DMS79 (cell line): ENCODE results near the gene KIAA1755.

Source experiments
- DNase-seq: peaks from one replicate; lab custom pipeline; 2025; lab: John Stamatoyannopoulos, UW

KIAA1755 gene, protein sequence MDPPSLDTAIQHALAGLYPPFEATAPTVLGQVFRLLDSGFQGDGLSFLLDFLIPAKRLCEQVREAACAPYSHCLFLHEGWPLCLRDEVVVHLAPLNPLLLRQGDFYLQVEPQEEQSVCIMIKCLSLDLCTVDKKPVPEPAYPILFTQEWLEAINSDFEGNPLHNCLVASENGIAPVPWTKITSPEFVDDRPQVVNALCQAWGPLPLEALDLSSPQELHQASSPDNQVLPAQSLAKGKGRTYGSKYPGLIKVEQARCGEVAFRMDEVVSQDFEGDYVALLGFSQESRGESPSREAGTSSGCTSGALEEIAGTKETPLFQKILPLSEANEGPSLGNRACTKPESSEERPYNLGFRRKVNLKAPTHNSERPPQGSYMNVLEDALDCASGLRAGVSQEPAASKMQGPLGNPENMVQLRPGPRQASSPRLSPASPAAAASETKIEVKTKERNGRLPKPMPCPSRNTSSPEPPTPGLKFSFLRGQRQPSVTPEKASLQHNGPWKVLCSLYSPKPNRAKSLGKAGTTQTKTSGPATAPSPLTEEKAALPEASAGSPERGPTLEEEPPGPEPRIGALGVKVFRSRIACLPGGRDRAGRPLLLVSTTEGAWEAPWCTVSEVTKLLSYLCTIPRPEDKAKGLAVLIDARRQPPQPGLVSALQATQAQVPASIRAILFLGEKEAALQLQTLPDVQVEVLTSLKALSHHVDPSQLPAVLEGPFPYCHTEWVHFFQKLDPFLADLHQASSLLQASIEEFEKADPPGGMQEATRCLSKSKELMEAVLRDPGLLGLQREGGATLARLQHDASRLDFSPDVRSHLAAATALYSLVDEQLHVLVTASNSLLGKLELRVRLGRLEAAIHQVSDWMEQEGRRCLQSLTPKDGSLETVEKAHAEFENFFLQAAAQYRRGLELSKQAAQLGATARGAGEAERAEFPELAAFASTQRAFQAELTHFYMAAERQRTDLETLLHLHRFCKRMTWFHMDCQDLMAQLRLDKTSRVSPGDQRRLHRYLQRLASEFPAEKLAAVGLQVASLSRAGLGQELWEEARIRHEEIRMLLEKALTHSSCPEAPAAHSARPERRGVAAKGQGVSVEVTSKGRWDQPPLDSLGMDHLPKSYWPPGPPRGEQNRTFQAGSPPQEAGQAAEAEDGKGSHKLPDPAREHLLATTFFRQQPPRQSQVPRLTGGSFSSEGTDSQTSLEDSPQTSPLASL

DNA sequence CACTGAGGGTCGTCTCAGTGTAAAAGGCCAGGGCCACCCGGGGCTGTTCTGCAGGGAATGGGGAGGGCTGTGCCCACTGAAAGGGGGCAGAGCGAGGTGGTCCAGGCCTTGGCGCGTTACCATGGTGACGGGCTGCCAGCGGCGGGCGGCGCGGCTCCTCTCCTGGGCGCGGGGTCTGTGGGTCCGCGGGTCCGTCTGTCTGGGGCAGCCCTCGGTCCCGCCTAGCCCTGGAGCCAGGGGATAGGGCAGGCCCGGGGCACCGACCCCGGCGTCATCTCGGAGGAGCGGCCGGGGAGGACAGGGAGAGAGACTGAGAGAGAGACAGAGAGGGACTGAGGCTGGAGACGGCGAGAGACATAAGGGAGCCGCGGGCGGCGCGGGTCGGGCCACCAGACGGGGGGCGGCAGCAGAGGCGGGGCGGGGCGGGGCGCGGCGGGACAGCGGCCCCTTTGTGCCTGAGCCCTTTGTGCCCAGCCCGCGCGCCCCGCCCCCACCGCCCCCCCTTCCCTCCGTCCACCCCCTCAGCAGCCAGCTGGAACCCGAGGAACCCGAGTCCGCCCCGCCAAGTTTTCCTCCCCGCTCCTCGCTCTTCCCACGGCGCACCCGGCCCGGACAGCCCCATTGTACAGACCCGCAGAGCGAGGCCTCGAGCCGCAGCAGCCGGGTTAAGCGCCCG lies at the start of gene KIAA1755:
TSS of gene KIAA1755 (minus strand) at position 358 of the 676 bp plus-strand sequence. CDS start at position 123, 235 bp downstream.
- no peak for DNase-seq

DNA sequence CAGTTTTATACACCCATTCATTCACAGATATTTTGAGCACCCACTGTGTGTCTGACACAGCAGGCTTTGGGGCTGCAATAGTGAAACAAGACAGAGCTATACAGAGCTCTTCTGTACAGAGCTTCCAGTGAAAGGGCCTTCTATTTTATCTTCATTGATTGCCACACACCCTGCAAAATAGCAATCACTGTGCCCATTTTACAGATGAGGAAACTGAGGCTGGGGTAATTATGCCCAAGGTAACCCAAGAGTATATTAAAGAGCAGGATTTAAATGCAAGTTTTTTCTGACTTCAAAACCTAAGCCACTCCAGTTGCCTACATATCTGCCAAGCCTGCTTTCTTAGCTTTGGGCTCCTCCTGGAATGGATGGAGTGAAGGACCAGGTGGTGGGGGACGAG lies 47.9 kb upstream of the KIAA1755 start:
- DNase-seq = no peak

DNA sequence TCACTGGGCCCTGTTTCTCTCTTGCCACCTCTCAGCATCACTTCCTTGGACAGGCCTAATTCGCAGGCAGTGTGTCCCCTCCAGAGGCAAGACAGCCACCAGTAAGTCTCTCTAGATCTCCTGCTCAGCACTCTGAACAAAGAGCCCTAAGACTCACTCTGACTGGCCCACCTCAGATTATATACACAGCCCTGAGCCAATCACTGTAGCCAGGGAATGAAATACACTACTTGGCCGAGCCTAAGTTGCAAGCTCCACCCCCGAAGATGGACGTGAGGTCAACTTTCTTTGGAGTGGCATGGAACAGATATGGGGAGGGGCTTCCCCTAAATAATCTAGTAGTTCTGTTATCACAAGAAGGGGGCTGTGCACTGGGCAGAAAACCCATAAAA lies 47.5 kb upstream of the KIAA1755 start:
- DNase-seq = no peak

DNA sequence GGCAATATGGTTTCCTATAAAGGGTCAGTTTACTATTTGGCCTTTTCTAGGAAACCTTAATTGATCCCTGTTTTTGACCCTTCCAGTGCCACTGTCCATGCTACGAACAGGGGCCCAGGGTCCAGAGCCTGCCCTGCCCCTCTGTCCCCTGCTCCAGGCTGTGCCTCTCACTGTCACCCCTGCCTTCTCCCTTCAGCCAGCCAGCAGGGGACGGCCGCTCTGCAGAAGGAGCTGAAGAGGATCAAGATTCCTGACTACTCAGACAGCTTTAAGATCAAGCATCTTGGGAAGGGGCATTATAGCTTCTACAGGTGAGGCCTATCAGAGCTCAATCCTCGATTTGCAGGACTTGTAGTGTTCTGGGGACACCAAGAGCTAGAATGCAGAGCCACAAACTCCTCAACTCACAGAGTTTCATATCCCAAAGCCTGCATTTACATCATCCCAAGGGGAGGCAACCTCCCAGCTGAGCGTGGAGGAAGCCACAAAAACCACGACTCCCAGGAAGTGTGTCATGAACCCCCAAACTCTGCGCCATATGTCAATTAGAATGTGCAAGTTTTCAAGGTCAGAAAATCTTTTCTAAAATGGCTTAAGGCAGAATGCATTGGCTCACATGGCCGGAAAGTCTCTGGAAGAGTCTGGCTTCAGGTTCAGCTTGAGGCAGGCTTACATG lies 47.0 kb upstream of the KIAA1755 start:
- no peak for DNase-seq

DNA sequence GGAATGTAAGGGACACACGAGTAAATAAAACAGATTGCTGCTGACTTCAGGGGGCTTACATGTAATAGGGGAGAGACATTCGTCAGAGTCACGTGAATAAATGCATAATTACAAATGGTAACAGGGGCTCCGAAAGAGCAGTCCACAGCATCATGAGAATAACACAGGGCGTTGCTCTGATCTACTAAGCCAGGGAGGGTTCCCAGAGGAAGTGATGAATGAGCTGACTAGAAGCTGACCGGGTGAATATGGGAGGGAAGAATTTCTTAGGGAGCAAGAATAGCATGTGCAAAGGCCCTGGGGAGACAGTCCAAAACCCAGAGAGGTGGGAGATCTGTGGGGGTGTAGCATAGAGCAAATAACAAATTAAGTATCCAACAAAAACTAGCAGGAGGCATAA lies 45.8 kb upstream of the KIAA1755 start:
- DNase-seq = no peak

DNA sequence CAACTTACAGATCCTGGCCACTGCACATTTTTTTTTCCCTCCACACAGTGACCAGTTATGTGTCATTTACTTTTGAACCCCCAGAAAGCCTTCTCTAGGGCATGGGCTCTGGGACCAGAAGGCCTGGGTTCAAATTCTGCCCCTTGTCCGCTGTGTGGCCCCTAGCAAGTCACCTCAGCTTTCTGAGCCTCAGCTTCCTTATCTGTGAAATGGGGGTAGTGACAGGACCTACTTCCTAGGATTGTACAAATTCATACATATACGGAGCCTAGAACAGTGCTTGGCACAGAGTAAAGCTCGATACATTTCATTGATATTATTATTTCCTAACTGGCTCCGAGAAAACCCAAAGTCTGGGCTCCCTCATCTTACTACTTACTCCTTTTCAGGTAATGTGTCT lies 45.0 kb upstream of the KIAA1755 start:
- DNase-seq = no peak

DNA sequence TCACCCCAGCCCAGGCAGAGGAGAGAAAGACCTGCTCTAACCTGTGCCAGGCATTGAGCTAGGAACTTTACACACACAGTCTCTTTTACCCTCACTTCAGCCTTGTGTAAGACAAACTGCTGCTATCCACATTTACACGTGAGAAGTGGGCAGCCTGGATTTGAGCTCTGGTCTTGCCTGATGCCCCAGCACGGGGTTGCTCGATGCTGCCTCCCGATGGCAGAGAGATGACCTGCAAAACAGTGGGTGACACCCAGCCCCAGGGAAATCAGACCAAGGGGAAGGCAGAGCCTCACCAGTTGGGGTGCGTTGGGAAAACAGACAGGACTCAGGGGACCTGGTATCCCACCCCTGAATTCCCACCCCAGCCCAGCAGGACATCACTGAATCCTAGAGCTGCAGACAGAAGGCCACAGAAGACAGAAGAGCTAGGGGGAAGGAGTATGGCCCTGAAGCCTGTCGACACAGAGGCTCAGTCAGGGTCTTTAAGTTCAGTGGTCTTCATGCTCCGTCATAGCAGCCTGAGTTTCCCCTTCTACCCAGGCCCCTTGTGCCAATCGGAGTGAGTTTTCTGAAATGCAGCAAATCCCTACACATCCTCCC lies 44.4 kb upstream of the KIAA1755 start:
- DNase-seq = no peak

DNA sequence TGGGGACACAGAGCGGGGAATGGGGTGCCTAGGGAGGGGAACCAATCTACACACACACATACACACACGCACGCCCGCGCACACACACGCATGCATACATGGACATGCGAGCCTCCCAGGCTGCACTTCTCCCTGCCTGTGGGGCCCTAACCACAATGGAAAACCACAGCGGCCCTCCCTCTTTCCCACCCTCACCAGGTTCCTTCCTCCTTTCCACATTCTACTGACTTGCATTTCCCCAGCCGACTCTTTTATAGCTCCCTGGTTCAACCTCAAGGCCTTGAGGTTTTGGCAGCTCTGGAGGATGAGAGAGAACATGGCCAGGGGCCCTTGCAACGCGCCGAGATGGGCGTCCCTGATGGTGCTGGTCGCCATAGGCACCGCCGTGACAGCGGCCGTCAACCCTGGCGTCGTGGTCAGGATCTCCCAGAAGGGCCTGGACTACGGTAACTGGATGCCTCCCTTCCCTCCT lies 43.4 kb upstream of the KIAA1755 start, which contains the start of gene BPI:
TSS of gene BPI (plus strand) at position 249 of the 472 bp plus-strand sequence. CDS start at position 317, 68 bp downstream.
- DNase-seq = no peak

DNA sequence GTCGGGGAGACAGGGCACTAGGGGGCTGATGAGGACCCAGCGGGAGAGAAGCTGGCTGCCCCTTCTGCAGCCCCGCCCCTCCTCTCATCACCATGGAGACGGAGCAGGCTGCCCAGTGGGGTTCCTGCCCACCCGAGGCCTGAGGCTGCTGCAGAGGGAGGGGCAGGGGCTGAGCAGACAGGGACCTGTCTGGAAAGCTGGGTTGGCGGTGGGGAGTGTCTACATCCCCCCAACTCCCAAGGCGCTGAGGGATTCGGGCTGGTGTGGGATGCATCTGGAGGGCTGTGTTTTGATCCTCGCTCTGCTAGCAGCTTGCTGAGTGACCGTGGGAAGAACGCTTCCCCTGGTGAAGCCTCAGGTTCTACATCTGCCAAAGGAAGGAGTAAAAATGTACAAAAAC lies 42.3 kb upstream of the KIAA1755 start:
- DNase-seq = no peak

DNA sequence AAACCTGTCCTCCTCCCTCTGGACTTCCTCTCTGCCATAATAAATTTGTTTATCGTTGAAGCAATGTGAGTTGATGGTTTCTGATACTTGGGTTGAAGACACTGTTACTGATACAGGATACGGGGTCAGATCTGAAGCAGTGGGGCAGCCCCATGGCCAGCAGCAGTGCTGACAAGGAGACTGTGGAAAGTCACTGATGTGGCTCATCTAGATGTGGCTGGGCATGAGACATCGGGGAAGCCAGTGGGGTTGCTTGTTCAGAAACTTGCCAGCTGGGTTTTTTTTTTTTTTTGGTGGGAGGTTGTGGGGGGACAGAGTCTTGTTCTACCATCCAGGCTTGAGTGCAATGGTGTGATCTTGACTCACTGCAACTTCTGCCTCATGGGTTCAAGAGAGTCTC lies 40.8 kb upstream of the KIAA1755 start:
- DNase-seq = no peak

DNA sequence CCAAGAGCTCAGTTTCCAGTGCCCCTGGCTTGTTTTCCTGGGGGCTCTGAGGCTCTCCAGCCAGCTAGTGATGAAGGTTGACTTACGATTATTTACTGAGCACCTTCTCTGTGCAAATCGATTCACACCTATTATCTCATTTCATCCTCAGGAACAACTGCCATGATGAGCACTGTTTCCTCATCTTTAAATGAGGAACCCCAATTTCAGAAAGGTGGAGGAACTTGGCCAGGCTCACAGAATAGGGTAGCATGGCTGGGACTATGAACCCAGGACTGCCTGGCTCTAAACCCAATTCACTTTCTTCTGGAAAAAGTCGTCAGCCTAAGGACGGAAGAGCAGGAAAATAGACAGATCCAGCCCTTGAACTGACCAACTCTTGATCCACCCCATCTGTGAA lies 39.9 kb upstream of the KIAA1755 start:
- DNase-seq = no peak

DNA sequence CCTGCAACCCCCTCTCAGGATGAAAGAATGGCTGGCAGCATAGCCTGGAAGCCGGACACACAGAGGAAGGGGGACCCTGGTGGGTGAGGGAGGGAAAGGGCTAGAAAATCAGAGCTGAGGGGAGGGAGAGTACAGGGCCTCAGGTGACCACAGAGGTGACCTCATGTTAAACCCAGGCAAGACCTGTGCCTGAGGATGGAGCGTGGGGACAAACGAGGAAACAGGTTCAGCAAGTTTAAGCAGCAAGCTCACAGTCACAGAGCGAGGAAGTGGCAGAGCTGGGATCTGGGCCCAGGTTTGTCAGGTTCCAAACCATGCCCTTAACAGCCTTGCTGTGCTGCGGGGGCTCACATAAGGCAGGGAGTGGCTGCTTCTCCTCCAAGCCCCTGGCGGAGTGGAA lies 39.4 kb upstream of the KIAA1755 start:
- DNase-seq = no peak

DNA sequence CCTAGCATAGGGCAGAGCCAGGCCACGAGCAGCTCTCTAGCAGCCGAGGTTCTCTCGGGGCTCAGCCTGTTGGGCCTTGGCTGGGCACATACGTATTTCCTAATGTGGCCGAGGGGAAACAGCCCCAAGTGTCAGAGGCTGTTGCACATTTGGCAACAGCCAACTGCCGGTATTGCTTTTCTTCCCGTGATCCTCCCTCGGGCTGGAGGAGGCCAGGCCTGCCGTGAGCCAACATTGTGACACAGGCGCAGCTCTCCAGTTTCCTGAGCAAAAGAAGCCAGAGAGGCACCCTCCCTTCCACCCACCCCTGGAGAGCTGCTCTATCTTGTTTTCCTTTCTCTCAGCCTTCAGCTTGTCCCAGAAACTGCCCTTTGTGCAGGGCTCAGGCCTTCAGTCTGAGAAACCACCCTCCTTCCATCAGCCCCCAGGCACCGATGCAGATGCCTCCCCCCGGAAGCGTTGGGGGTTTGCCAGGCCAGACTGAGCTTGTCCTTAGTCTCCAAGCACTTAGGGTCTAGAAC lies 38.3 kb upstream of the KIAA1755 start:
- no peak for DNase-seq

DNA sequence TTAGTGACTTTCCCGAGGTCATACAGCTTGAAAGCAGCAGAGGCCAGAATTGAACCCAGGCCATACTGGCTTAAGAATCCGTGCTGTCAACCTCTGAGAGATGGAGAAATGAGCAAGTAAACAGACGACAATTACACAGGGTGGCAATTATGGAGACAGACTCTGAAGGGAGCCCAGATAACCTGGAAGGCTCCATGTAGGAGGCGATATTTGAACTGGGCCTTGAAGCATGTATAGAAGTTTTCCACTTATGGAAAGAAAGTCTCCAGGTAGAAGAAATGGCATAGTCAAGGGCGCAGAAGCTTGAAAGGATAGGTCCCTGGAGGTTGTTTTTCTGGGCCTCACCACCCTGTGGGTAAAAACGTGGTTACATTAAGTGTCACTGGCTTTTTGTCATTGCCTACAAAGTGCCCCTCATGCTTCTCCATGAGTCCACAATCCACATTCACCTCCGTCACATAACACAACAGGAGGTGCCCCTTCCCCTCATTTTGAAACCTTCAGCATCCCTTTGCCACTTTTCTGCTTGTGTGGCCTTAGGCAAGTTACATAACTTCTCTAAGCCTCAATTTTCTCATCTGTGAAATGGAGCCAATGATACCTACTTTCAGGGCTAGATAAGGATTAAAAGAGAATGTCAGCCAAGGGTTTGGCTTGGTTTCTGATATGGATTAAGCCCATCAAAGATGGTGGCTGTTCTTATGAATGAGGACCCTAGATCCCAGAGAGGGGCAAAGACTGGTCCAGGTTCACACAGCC lies 37.6 kb upstream of the KIAA1755 start:
- DNase-seq = no peak

DNA sequence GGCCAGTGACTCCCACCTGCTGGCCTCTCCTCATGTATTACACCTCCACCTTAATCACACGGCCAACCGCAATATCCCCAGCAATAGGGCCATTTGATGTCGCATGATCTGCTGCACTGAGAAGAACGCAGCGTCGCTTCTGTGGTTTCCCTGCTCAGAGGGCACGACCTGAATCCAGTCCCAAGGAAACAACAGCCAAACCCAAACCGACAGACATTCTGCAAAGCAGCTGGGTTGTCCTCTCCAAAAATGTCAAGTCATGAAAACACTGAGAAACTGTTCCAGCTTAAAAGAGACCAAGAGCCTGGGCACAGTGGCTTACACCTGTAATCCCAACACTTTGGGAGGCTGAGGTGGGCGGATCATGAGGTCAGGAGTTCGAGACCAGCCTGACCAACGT lies 35.9 kb upstream of the KIAA1755 start:
- no peak for DNase-seq

DNA sequence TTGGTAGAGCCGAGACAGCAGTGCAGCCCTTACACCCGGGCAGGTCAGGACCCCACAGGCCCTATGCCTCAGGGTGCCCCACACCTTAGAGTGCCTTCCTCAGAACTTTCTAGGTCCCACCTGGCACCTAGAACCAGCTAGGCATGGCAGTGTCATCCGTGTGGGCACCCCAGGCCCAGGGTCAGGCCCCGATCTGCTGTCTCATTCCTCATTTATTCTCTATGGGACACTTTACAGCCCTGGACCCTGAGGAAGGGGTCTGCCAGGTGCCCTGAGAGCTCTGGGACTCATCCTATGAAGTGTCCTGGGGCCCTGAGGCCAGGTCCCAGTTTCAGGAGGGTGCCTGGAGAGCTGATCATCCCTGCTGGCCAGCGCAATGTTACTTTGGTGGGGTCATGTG lies 35.3 kb upstream of the KIAA1755 start:
- DNase-seq = no peak

DNA sequence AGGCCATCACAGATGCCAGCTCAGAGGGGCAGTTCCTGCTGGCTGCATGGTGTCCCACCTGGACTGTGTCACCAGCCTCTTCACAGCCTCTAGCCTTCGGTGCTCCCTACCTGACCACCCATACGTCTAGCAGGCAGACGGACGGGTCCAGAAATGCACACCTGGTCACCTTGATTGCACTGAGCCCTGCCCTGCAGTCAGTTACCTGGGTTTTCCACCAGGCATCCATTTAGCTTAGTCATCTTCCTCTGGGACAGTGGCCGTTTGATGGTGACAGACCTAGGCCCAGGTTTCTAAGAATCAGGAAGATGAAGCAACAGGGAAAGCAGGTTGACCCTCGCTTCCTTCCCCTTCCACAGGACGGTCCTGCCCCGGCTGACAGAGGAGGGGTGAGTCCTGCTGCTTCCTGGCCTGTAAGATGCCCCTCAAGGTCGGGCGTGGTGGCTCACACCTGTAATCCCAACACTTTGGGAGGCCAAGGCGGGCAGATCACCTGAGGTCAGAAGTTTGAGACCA lies 33.6 kb upstream of the KIAA1755 start:
- DNase-seq = no peak

DNA sequence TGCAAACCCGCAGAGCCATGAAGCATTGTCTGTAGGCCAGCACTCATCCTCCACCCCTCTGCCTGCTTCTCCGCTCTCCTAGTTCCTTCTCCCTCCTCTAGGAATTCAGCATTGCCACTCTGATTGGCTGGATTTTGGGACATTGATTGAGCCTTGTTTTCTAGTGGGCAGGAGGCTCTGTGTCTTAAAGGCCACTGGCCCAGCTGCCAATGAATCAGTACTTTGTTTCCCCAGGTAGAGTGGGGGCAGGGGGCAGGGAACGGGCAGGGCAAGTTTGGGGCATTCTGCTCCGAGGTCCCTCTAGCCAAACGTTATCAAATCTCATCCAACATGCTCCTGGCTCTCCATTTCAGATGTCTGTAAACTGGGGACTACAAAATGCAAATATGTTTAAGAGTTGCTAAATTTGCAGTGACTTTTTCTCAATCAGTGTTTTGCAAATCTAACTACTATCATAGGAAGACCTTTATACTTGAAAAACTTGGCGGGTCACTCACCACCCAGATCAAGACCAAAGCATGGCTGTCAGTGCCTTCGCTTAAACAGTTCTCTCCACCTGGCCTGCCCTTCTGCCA lies 33.0 kb upstream of the KIAA1755 start:
- no peak for DNase-seq

DNA sequence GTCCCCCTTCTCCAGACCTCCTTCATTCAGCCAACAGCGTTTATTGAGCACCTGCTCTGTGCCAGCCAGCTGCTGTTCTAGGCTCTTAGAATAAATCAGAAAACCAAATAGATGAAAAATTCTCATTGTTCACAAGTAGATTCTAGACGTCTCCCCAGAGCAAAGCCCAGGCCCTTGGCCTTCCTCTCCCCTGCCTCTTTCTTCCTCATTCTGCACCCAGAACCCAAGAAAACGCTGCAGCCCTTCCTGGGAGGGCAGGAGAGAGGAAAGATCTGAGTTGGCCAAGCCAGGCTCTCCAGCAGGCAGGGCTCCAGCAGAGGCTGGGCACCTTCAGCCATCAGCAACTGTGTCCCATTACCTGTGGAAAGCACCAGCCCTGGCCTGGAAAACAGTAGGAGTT lies 31.4 kb upstream of the KIAA1755 start:
- no peak for DNase-seq
